K562 (cell line): ENCODE measurements around the gene PGLYRP1. TPM values are rescaled to one million over a fixed set of nuclear protein-coding genes. Genes with fewer than 3 reads are reported as not detected.
A peak's percentile ranks its signal among the peaks of the same experiment; 100 is the strongest.

Experiments used
- ATAC-seq: fragments of 200-7000 bp; cut with Tn5 transposase; 3 replicates; pipeline ENCODE4 v1.9.1; 2020; ENCODE audit warnings: moderate library complexity
- BruUV-seq: library from RNA; stranded (reverse); fragments of 400-500 nt; replicated peaks from 2 replicates; lab custom pipeline; 2021; lab: Mats Ljungman, UMichigan
- CTCF ChIA-PET: fragments of 300-600 bp; formaldehyde crosslinking; extraction: SDS; loops from one replicate; lab custom pipeline; 2021; ENCODE audit warnings: low intra/inter-chr PET ratio; lab: Yijun Ruan, JAX
- POLR2A ChIA-PET: fragments of 300-600, 350-650 bp; sonication (Branson Sonifier 250); formaldehyde crosslinking; extraction: SDS; loops from one replicate; lab custom pipeline; 2021; ENCODE audit warnings: antibody characterized with exemption, inconsistent platforms; lab: Yijun Ruan, JAX
- DNase-seq, 4 experiments: peaks; one replicate each; pipeline versions ENCODE4 v3.0.0 to v3.0.0-alpha.2; 2011 to 2018; ENCODE audit warnings: low spot score in 3 of 4, mixed read lengths in 3 of 4; ENCODE audit errors: extremely low read depth in 1 of 4
- FAIRE-seq: peaks from 2 replicates; lab custom pipeline; 2011; peaks lifted over from hg19 to GRCh38; lab: Jason Lieb, UNC
- H2AFZ ChIP-seq: 2 replicates; pipeline ENCODE4 v1.6.0; 2011; ENCODE audit warnings: low read depth, low read length, control low read depth, inconsistent platforms
- H3K27ac ChIP-seq: fragments of 200-600 bp; 3 replicates; pipeline ENCODE4 v1.8.0; 2011; ENCODE audit warnings: low read depth, mild to moderate bottlenecking, control low read depth, inconsistent platforms, low read length, moderate library complexity, mixed read lengths; ENCODE audit errors: extremely low read depth
- H3K27me3 ChIP-seq, 2 experiments: fragments of 300-600 bp in 1 of 2; 2 replicates in 1 of 2; 3 replicates in 1 of 2; pipeline versions ENCODE4 v1.6.0 to v1.8.0; 2011; ENCODE audit warnings: inconsistent platforms in 2 of 2, low read length in 2 of 2, mild to moderate bottlenecking in 1 of 2, mixed read lengths in 1 of 2, moderate library complexity in 1 of 2; ENCODE audit not compliant: control insufficient read depth in 2 of 2, insufficient read depth in 2 of 2
- H3K36me3 ChIP-seq: fragments of 300-600 bp; 3 replicates; pipeline ENCODE4 v1.8.0; 2011; ENCODE audit warnings: mild to moderate bottlenecking, low read length, inconsistent platforms; ENCODE audit not compliant: control insufficient read depth, insufficient read depth
- H3K4me1 ChIP-seq, 2 experiments: fragments of 200-600 bp in 1 of 2; replicated peaks in 1 of 2; 2 replicates in 1 of 2; 3 replicates in 1 of 2; pipeline versions ENCODE4 v1.5.1 to v1.8.0; 2011; ENCODE audit warnings: inconsistent platforms in 2 of 2, low read length in 2 of 2, mild to moderate bottlenecking in 1 of 2, mixed read lengths in 1 of 2, moderate library complexity in 1 of 2; ENCODE audit not compliant: control insufficient read depth in 2 of 2, insufficient read depth in 2 of 2
- H3K4me2 ChIP-seq: 2 replicates; pipeline ENCODE4 v1.6.1; 2011; ENCODE audit warnings: low read length, control low read depth, inconsistent platforms, mixed read lengths; ENCODE audit not compliant: insufficient read depth
- H3K4me3 ChIP-seq: fragments of 200-600 bp; sonication (generic), shearing (Covaris generic); 2 replicates; pipeline ENCODE4 v1.5.1; 2016; ENCODE audit warnings: control low read depth, inconsistent platforms
- H3K79me2 ChIP-seq: fragments of 200-600 bp; 3 replicates; pipeline ENCODE4 v1.8.0; 2011; ENCODE audit warnings: low read length, inconsistent platforms; ENCODE audit not compliant: control insufficient read depth, insufficient read depth
- H3K9ac ChIP-seq, 2 experiments: 2 replicates each; pipeline versions ENCODE4 v1.6.0 to v1.6.1; 2011; ENCODE audit warnings: low read depth in 2 of 2, low read length in 2 of 2, control low read depth in 1 of 2, inconsistent platforms in 1 of 2, mild to moderate bottlenecking in 1 of 2, mixed read lengths in 1 of 2; ENCODE audit not compliant: insufficient read depth in 1 of 2
- H3K9me1 ChIP-seq: one replicate; pipeline ENCODE4 v1.6.0; 2011; ENCODE audit warnings: inconsistent platforms, mild to moderate bottlenecking, low read length, moderate library complexity; ENCODE audit not compliant: control insufficient read depth, insufficient read depth
- H3K9me3 ChIP-seq: replicated peaks from 2 replicates; pipeline ENCODE4 v1.5.1; 2011; ENCODE audit warnings: low read depth, low read length, inconsistent platforms; ENCODE audit not compliant: control insufficient read depth, insufficient read depth
- H4K20me1 ChIP-seq: replicated peaks from 2 replicates; pipeline ENCODE4 v1.6.1; 2011; ENCODE audit warnings: low read length, inconsistent platforms, mixed read lengths; ENCODE audit not compliant: control insufficient read depth, insufficient read depth
- CUX1 ChIP-seq: fragments of 200-800 bp; sonication (Bioruptor generic); IDR thresholded peaks from 2 replicates; pipeline ENCODE4 v1.6.1; 2016; ENCODE audit warnings: missing genetic modification characterization, missing compliant biosample characterization
- KHSRP ChIP-seq: fragments of 450-650 bp; IDR thresholded peaks from 2 replicates; pipeline ENCODE4 v1.6.1; 2017
- PHF8 ChIP-seq: fragments of 200-600 bp; sonication (generic); IDR thresholded peaks from 2 replicates; pipeline ENCODE4 v1.6.1; 2012; ENCODE audit warnings: mixed run types, mild to moderate bottlenecking, inconsistent platforms, low read length, moderate library complexity, borderline replicate concordance
- POLR2G ChIP-seq: fragments of 200-400 bp; formaldehyde crosslinking; IDR thresholded peaks from 2 replicates; pipeline ENCODE4 v1.6.1; 2017; ENCODE audit warnings: low read depth, mild to moderate bottlenecking, antibody characterized with exemption, low read length, moderate library complexity
- SMAD3 ChIP-seq: fragments of 450-650 bp; formaldehyde crosslinking; conservative IDR thresholded peaks from 2 replicates; pipeline ENCODE4 v1.4.0; 2020; ENCODE audit warnings: mild to moderate bottlenecking
- SMARCB1 ChIP-seq: IDR thresholded peaks from 2 replicates; pipeline ENCODE4 v1.6.1; 2011; ENCODE audit warnings: improper control_type of control experiment, low read depth; ENCODE audit not compliant: insufficient read length
- SMARCE1 ChIP-seq: fragments of 450-650 bp; IDR thresholded peaks from 2 replicates; pipeline ENCODE4 v1.7.1; 2016; ENCODE audit warnings: mild to moderate bottlenecking
- WGBS: fragments of 100-300 bp; shearing (Covaris generic); methylation state at CpG from one replicate; pipeline ENCODE4 v1.1.6; 2016; ENCODE audit warnings: low coverage, mixed read lengths; ENCODE audit not compliant: insufficient coverage; ENCODE audit errors: missing lambda C conversion rate; 5-methylcytosine and 5-hydroxymethylcytosine counted together
- in situ Hi-C: fragments of 300-500 bp; cut with MboI; formaldehyde crosslinking; loops from 4 replicates; pipeline ENCODE4 v1.15.0; 2018; ENCODE audit warnings: inconsistent platforms, mixed read lengths
- intact Hi-C: fragments of 100-400 bp; cut with micrococcal nuclease; formaldehyde crosslinking; loops from 2 replicates; pipeline ENCODE4 v1.14.2; 2022
- polyA plus RNA-seq, 8 experiments: library from polyadenylated mRNA; depleted of rRNA in 4 of 8; stranded (reverse) in 5 of 8; unstranded in 3 of 8; fragments of >200 nt; fragmentation: Nextera tagmentation in 2 of 8; fragmentation: Illumina TruSeq in 1 of 8; extraction: Ambion mirVana in 2 of 8; extraction: Trizol in 1 of 8; gene quantifications; 2 replicates each; pipeline versions ENCODE4 v1.2.1 to v1.2.3, GENCODE V29; 2011 to 2014; ENCODE audit warnings: inconsistent platforms in 1 of 8, missing spikeins in 1 of 8
- total RNA-seq, 7 experiments: library from RNA; depleted of rRNA in 6 of 7; stranded (reverse); fragments of >200 nt in 6 of 7; fragmentation: Illumina TruSeq in 2 of 7; extraction: Trizol in 2 of 7; gene quantifications; 2 replicates each; pipeline versions ENCODE4 v1.2.1 to v1.2.3, GENCODE V29; 2011 to 2021; ENCODE audit warnings: low replicate concordance in 1 of 7

Gene PGLYRP1
- total and polyA plus RNA-seq, 9 of the 15 experiments (the other 6 are each of a cell fraction or from before 2014, with no cell fraction given): not detected

DNA sequence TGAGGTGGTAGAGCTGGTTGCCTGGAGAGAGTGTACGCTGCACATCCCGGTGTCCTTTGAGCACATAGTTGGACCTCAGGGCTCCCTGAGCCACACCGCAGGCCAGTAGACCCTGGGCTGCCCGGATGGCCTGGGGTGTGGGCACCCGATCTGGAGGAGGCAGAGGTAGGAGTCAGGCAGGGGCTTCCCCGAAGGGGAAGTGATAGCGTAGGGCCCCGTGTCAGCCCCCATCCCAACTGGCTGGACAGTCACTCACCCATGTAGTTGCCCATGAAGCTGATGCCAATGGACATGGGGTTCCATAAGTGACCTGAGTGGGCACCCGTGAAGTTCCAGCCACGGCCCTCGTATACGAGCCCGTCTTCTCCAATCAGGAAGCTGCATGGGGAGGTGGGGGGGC is 3.6 kb downstream of the PGLYRP1 start:
- H3K9me3 ChIP-seq: no peaks in the 10 kb centered on the region
- H3K4me1 ChIP-seq: peaks cover 8 to 47% of the 10 kb centered on the region in 2 experiments; a peak in 4 of 5 replicates
- CTCF ChIA-PET: no interaction called here
- FAIRE-seq (no peak), DNase-seq (no peak), ATAC-seq (no peak)
- H3K36me3 ChIP-seq: peaks cover 14% of the 10 kb centered on the region; the same call in 1 of the 3 replicates
- no peak overlapping the region for H3K4me2 ChIP-seq
- in situ Hi-C loops: no loop called here
- no peak overlapping the region for H3K9ac ChIP-seq
- H3K9me1 ChIP-seq: no peaks in the 10 kb centered on the region
- POLR2A ChIA-PET: interaction anchor here (0.6 to 0.7 kb wide), 2 partner anchors 24 to 386 kb away, joined by 3 to 4 read pairs; partner anchors contain the start of gene CCDC61
- no peak overlapping the region for H3K27ac ChIP-seq
- H2AFZ ChIP-seq: no peak overlapping the region
- no peak for TF ChIP-seq KHSRP
- TF ChIP-seq POLR2G: peak; percentile 24; the same call in 1 of the 2 replicates
- H3K4me3 ChIP-seq: no peak overlapping the region
- H3K79me2 ChIP-seq: no peaks in the 10 kb centered on the region
- WGBS: 83% methylated on average over 9 of the region's 13 CpGs
- peaks cover 2% of the 10 kb centered on the region; the same call in 1 of the 2 replicates for H4K20me1 ChIP-seq
- no TSS peak for BruUV-seq
- intact Hi-C loops: no loop called here
- no peaks in the 10 kb centered on the region for H3K27me3 ChIP-seq

- no peaks in the 10 kb centered on the region for H3K27me3 ChIP-seq
- no peak for FAIRE-seq
- intact Hi-C loops (no loop called here), in situ Hi-C loops (no loop called here)
- no peaks in the 10 kb centered on the region for H3K9me1 ChIP-seq
- 84% methylated on average over 7 of the region's 10 CpGs for WGBS
- no peak overlapping the region for H3K27ac ChIP-seq
- no peak overlapping the region for H3K9ac ChIP-seq
- no peak for ATAC-seq
- H3K4me3 ChIP-seq: no peak overlapping the region
- no peak overlapping the region for H3K4me2 ChIP-seq
- H3K4me1 ChIP-seq: peaks cover 8 to 47% of the 10 kb centered on the region in 2 experiments; a peak in 4 of 5 replicates
- H2AFZ ChIP-seq: no peak overlapping the region
- DNase-seq: no peak
- peaks cover 2% of the 10 kb centered on the region; the same call in 1 of the 2 replicates for H4K20me1 ChIP-seq
- no peaks in the 10 kb centered on the region for H3K9me3 ChIP-seq
- no TSS peak for BruUV-seq
- H3K79me2 ChIP-seq: no peaks in the 10 kb centered on the region
- peaks cover 14% of the 10 kb centered on the region; the same call in 1 of the 3 replicates for H3K36me3 ChIP-seq
- ChIA-PET CTCF (no interaction called here), POLR2A (no interaction called here)
- TF ChIP-seq SMAD3 (CRISPR knock-in tag) (no peak), SMARCE1 (no peak), CUX1 (no peak), SMARCB1 (no peak), PHF8 (no peak)
Observed at GRCh38 chr19:46018729-46019251, 4.1 kb downstream of the PGLYRP1 start.
